HepG2 (cell line): ENCODE measurements around the gene ANO10. TPM values are rescaled to one million over a fixed set of nuclear protein-coding genes. Genes with fewer than 3 reads are reported as not detected.

Experiments used
- FOXJ3 ChIP-seq: sonication (generic); formaldehyde crosslinking; IDR thresholded peaks from 2 replicates; pipeline ENCODE4 v1.4.0; 2020; ENCODE audit warnings: missing genetic modification reagents, mild to moderate bottlenecking, borderline replicate concordance
- KLF16 ChIP-seq, 2 experiments: sonication (generic) in 1 of 2; formaldehyde crosslinking in 1 of 2; IDR thresholded peaks; 2 replicates each; pipeline versions ENCODE4 v1.6.1 to v1.8.0; 2016 to 2023; ENCODE audit warnings: missing genetic modification reagents in 2 of 2, missing compliant biosample characterization in 1 of 2
- NFYC ChIP-seq: IDR thresholded peaks from 2 replicates; pipeline ENCODE4 v1.6.1; 2016; ENCODE audit warnings: missing genetic modification reagents, missing compliant biosample characterization
- polyA plus RNA-seq, 8 experiments: library from polyadenylated mRNA; depleted of rRNA in 3 of 8; stranded (reverse) in 7 of 8; unstranded in 1 of 8; fragments of >200 nt; fragmentation: Illumina TruSeq in 4 of 8; extraction: Trizol in 4 of 8; gene quantifications; 2 replicates each; pipeline versions ENCODE4 v1.2.1 to v1.2.3, GENCODE V29; 2011 to 2016; ENCODE audit warnings: low read depth in 4 of 8, missing spikeins in 1 of 8, mixed read lengths in 1 of 8; ENCODE audit not compliant: insufficient read depth in 1 of 8
- total RNA-seq, 5 experiments: library from RNA; depleted of rRNA; stranded (reverse); fragments of >200 nt; fragmentation: Illumina TruSeq; extraction: Trizol; gene quantifications; 2 replicates each; pipeline ENCODE4 v1.2.3, GENCODE V29; 2016; ENCODE audit warnings: low read depth in 1 of 5
- TF ChIP-seq, protein P1 (sequence below): sonication (generic); formaldehyde crosslinking; IDR thresholded peaks from 2 replicates; pipeline ENCODE4 v1.5.0; 2020; ENCODE audit warnings: mild to moderate bottlenecking, missing genetic modification reagents, moderate library complexity
- TF ChIP-seq, protein P2 (sequence below): sonication (generic); formaldehyde crosslinking; IDR thresholded peaks from 2 replicates; pipeline ENCODE4 v1.5.0; 2020; ENCODE audit warnings: missing genetic modification reagents
- TF ChIP-seq, protein P3 (sequence below): sonication (generic); formaldehyde crosslinking; IDR thresholded peaks from 2 replicates; pipeline ENCODE4 v1.8.1; 2023; ENCODE audit warnings: mild to moderate bottlenecking, inconsistent platforms, moderate library complexity, missing genetic modification reagents, borderline replicate concordance
- TF ChIP-seq, protein P4 (sequence below): sonication (generic); formaldehyde crosslinking; IDR thresholded peaks from 2 replicates; pipeline ENCODE4 v1.5.1; 2020; ENCODE audit warnings: mild to moderate bottlenecking, missing genetic modification reagents
- TF ChIP-seq, protein P5 (sequence below): IDR thresholded peaks from 2 replicates; pipeline ENCODE4 v1.6.1; 2016; ENCODE audit warnings: mild to moderate bottlenecking, missing biosample characterization, missing genetic modification reagents

The ANO10 gene
- total and polyA plus RNA-seq, 2 of the 13 experiments (the other 11 are each of a cell fraction or from before 2014, with no cell fraction given), result 10.4 to 13.1 TPM

DNA sequence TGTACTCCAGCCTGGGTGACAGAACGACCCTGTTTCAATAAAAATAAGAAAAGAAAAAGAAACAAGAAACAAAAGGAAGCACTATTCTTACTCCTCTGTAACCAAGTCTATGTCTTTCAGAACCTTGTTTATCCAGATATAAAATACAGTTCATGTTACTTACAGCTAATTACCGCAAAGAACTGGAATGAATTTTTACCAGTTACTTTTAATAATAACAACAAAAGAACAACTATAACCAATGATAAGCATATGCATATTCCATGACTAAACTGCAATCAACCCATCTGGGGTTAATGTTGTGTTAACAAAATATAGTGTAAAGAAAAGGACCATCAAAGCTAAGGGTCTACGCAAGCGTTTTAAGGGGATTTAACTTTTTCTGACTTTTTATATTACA is 212.3 kb downstream of the ANO10 start (continued):
- TF ChIP-seq, protein P1, sequence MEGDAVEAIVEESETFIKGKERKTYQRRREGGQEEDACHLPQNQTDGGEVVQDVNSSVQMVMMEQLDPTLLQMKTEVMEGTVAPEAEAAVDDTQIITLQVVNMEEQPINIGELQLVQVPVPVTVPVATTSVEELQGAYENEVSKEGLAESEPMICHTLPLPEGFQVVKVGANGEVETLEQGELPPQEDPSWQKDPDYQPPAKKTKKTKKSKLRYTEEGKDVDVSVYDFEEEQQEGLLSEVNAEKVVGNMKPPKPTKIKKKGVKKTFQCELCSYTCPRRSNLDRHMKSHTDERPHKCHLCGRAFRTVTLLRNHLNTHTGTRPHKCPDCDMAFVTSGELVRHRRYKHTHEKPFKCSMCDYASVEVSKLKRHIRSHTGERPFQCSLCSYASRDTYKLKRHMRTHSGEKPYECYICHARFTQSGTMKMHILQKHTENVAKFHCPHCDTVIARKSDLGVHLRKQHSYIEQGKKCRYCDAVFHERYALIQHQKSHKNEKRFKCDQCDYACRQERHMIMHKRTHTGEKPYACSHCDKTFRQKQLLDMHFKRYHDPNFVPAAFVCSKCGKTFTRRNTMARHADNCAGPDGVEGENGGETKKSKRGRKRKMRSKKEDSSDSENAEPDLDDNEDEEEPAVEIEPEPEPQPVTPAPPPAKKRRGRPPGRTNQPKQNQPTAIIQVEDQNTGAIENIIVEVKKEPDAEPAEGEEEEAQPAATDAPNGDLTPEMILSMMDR (CRISPR knock-in tag), result no peak
- no peak for TF ChIP-seq NFYC (CRISPR knock-in tag)
- TF ChIP-seq, protein P2, sequence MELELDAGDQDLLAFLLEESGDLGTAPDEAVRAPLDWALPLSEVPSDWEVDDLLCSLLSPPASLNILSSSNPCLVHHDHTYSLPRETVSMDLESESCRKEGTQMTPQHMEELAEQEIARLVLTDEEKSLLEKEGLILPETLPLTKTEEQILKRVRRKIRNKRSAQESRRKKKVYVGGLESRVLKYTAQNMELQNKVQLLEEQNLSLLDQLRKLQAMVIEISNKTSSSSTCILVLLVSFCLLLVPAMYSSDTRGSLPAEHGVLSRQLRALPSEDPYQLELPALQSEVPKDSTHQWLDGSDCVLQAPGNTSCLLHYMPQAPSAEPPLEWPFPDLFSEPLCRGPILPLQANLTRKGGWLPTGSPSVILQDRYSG (CRISPR knock-in tag), result no peak
- TF ChIP-seq, protein P3, sequence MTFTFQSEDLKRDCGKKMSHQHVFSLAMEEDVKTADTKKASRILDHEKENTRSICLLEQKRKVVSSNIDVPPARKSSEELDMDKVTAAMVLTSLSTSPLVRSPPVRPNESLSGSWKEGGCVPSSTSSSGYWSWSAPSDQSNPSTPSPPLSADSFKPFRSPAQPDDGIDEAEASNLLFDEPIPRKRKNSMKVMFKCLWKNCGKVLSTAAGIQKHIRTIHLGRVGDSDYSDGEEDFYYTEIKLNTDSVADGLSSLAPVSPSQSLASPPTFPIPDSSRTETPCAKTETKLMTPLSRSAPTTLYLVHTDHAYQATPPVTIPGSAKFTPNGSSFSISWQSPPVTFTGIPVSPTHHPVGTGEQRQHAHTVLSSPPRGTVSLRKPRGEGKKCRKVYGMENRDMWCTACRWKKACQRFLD (CRISPR knock-in tag), result no peak
- TF ChIP-seq, protein P4, sequence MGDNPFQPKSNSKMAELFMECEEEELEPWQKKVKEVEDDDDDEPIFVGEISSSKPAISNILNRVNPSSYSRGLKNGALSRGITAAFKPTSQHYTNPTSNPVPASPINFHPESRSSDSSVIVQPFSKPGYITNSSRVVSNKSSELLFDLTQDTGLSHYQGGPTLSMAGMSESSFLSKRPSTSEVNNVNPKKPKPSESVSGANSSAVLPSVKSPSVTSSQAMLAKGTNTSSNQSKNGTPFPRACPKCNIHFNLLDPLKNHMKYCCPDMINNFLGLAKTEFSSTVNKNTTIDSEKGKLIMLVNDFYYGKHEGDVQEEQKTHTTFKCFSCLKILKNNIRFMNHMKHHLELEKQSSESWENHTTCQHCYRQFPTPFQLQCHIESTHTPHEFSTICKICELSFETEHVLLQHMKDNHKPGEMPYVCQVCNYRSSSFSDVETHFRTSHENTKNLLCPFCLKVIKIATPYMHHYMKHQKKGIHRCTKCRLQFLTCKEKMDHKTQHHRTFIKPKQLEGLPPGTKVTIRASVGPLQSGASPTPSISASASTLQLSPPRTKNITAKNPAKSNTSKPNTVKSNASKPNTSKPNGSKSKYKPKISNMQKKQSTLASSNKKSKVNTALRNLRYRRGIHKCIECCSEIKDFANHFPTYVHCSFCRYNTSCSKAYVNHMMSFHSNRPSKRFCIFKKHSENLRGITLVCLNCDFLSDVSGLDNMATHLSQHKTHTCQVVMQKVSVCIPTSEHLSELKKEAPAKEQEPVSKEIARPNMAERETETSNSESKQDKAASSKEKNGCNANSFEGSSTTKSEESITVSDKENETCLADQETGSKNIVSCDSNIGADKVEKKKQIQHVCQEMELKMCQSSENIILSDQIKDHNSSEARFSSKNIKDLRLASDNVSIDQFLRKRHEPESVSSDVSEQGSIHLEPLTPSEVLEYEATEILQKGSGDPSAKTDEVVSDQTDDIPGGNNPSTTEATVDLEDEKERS, result no peak
- TF ChIP-seq, protein P5, sequence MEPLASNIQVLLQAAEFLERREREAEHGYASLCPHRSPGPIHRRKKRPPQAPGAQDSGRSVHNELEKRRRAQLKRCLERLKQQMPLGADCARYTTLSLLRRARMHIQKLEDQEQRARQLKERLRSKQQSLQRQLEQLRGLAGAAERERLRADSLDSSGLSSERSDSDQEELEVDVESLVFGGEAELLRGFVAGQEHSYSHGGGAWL (CRISPR knock-in tag), result no peak
- no peak for TF ChIP-seq FOXJ3 (CRISPR knock-in tag)
- TF ChIP-seq KLF16 (CRISPR knock-in tag; IDR thresholded peaks at IDR 0.05), result no peak
